ENCODE data around the gene PXT1.
A peak's percentile ranks its signal among the peaks of the same experiment; 100 is the strongest.
"Not testable (repeated sequence)": the region's sequence is repeated elsewhere in the genome, so short reads cannot be mapped to it uniquely, and the experiment has no call there.

Gene PXT1

GRCh38 chr6:36443471-36444428 lies 1.1 kb upstream of the PXT1 start:
- peak; percentile 13 for DNase-seq (ENCODE audit: low spot score)

DNA sequence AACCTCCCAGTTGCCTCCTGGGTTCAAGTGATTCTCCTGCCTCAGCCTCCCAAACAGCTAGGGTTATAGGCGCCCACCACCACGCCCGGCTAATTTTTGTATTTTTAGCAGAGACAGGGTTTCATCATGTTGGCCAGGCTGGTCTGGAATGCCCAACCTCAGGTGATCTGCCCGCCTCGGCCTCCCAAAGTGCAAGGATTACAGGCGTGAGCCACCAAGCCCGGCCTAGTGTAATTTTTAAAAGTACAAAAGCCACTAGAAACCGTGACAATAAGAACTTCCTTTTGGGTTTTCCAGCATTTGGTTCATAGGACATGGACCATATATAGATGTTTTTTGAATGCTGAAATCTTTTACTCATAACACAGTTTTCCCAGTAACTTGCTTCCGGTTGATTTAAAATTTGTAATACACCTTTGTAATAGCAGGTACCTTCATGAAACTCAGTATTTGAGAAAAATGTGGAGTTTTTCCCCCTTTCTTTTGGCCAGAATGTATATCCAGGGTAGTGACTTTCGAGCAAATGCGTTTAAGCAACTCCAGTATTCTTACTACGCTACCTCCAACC lies 467 bp downstream of the PXT1 start:
- no peak for DNase-seq (ENCODE audit: low spot score)

DNA sequence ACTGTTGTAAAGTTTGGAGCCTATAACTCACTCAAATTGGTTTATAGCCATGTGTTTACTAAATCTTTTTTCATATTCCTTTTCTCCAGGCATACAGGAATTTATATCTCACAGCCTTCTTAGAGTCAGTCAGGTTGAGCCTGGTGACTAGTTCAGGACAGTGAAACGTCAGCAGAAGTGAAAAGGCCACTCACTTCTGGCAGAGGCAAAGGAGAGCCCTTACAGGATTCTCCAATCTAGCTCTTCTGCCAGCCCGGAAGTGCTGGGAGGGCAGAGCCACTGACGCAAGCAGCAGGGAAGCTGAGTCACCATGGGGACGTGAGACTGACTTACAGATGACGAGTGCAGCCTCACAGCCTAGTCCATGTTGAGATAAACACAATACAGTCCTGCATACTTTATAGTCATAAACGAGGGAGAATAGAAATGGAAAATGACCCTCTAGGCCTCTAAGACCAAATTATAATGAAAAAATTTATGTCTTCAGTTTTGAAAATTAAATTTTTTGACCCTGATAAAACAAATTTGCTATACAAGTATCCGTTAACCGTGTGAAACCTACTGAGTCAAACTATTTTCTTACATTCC lies 1.3 kb downstream of the PXT1 start:
- DNase-seq (ENCODE audit: low spot score) = peak; percentile 82

DNA sequence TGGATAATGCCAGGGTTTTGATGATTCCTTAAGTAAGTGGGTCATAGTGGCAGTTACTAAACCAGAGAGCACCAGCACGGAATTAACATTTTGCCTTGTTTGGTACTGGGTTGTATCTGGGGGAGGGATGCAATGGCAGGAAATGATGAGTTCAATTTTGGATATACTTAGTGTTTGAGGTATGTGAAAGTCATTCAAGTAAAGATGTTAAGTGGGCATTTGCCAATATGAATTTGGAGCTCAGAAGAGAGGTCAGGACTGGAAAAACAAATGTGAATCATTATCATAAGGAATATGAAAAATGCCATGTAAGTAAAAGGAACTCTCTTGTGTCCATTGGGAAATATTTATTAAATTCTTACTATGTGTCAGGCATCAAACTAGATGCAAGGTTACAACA lies 6.2 kb downstream of the PXT1 start:
- DNase-seq (ENCODE audit: low spot score) = no peak

DNA sequence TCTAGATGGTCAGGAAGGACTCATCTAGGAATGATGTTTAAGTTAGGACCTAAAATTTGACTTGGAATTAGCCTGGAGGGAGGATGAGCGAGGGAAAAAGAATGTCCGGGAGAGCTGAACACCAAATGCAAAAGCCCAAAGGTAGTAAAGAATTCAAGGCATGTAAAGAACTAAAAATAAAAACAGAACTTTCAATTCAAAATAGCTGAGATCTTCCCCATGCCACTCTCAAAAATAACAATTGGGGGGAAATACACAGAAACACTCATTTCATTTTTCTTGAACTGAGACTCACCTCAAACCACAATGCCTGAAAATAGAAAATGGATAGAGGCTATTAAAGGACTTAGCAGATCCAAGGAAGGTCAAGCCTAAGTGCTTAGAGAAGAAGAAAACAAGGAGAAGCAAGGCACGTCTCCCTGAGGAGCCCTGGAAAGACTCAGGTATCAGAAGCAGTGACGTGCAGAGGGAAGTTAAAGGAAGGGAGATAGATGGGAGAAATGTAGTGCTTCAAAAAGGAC lies 10.4 kb downstream of the PXT1 start:
- no peak for DNase-seq (ENCODE audit: low spot score)

- no peak for DNase-seq (ENCODE audit: low spot score)
These were observed 11.5 kb downstream of the PXT1 start for GRCh38 chr6:36431197-36431596.

GRCh38 chr6:36430351-36430750 lies 12.3 kb downstream of the PXT1 start:
- DNase-seq (ENCODE audit: low spot score) = no peak

DNA sequence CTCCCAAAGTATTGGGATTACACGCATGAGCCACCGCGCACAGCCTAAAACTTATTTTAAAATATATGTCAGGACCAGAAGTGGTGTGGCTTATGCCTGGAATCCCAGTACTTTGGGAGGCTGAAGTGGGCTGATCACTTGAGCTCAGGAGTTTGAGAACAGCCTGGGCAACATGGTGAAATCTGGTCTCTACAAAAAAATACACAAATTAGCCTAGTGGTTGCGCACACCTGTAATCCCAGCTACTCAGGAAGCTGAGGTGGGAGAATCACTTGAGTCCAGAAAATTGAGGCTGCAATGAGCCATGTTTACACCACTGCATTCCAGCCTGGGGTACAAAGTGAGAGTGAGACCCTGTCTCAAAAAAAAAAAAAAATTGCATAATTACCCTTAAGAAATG lies 13.7 kb downstream of the PXT1 start:
- no peak for DNase-seq (ENCODE audit: low spot score)

GRCh38 chr6:36426622-36427021 lies 16.0 kb downstream of the PXT1 start:
- no peak for DNase-seq (ENCODE audit: low spot score)

GRCh38 chr6:36423101-36423824 lies 19.4 kb downstream of the PXT1 start:
- DNase-seq (ENCODE audit: low spot score) = peak; percentile 98

DNA sequence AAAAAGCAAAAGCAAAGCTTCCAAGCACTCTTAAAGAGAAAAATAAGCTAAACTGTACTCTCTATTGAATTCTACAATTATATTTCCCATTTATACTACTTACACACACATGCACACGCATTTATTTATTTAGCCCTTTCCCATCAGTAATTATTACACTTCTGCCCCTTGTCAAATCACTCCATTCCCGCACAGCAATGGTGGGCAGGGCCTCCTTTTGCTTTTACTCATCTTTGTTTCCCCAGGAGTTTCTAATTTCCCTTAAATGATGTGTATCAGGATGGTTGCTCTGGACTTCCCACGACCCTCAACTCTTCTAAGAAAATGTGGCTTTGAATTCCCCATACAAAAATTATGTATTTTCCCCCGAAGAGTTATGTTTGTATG lies 19.9 kb downstream of the PXT1 start:
- DNase-seq (ENCODE audit: low spot score) = no peak

- DNase-seq (ENCODE audit: low spot score) = no peak
These were observed 23.3 kb downstream of the PXT1 start for GRCh38 chr6:36419310-36419709.

DNA sequence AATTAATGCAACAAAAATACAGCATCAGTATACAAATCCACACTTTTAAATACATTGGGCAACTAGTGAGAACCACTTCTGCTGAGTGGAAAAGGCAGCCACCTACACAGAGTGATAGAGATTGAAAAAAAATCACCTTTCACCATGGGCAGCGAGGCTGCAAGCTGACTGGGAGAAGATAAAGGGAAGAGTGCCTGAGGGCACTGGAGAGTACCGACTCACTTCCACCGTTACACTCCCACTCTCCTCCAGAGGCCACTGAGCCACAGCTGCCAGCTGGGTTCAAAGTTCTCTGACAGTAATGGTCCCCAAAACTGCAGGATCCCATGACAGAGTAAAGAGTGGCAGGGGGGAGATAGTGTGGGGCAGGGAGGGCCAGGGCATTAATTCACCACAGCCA lies 24.1 kb downstream of the PXT1 start:
- DNase-seq (ENCODE audit: low spot score) = no peak

DNA sequence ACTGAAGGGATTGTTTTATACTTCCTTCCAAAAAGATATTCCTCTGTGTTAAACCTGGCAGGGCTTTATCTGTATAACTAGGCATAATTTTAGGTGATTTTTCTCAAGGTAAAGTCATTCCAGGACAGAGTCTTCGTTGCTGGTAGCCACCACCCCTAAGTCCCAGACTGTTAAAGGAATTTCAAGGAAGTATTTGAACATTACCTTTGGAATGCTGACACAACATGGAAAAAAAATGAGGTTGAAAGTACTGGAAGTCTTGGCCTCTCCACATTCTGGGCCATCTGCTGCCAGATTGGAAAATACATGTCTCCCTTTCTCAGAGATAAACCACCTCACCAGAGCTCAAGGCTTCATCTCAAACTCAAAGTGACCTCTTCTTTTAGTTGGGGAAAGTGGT lies 28.2 kb downstream of the PXT1 start:
- DNase-seq (ENCODE audit: low spot score) = no peak

GRCh38 chr6:36413489-36414480 lies 28.9 kb downstream of the PXT1 start:
- DNase-seq (ENCODE audit: low spot score) = no peak

DNA sequence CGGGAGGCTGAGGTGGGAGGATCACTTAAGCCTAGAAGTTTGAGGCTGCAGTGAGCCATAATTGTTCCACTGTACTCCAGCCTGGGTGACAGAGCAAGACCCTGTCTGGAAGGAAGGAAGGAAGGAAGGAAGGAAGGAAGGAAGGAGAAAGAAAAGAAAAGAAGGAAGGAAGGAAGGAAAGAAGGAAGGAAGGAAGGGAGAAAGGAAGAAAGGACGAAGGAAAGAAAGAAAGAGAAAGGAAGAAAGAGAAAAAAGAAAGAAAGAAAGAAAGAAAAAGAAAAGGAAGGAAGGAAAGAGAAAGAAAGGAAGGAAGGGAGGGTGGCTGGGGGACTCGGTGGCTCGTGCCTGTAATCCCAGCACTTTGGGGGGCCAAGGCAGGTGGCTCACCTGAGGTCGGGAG lies 32.9 kb downstream of the PXT1 start:
- DNase-seq (ENCODE audit: low spot score) = not testable (repeated sequence)

DNA sequence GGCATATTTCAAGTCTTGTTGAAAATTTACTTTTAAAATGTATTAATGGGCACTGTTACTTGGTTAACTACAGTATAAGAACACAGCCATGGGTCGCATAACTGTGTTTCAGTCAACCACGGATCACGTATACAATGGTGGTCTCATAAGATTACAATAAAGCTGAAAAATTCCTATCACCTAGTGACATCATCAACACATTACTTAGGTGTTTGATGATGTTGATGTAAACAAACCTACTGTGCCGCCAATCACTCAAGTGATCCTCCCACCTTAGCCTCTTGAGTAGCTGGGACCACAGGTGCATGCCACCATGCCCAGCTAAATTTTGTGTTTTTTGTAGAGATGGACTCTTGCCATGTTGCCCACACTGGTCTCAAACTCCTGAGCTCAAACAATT lies 38.5 kb downstream of the PXT1 start:
- no peak for DNase-seq (ENCODE audit: low spot score)

- DNase-seq (ENCODE audit: low spot score) = no peak
These were observed 40.2 kb downstream of the PXT1 start for GRCh38 chr6:36402481-36402880.

- no peak for DNase-seq (ENCODE audit: low spot score)
These were observed 42.7 kb downstream of the PXT1 start for GRCh38 chr6:36399970-36400369.

DNA sequence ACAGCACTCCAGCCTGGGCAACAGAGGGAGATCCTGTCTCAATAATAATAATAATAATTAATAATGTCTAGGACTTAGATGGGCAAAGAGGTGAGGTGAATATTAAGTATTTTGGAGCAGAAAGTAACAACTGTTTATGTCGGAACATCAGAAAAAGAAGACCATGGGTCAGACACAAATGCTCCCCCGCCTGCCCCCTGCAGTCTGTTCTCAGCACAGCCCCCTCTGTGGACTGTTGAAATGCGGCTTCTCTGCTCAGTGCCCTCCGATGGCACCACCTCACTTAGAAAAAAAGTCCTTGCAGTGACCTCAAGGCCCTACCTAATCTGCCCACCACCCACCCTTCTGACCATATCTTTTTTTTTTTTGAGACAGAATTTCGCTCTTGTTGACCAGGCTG lies 50.0 kb downstream of the PXT1 start:
- no peak for DNase-seq (ENCODE audit: low spot score)

GRCh38 chr6:36389353-36389752 lies 53.3 kb downstream of the PXT1 start:
- no peak for DNase-seq (ENCODE audit: low spot score)

Measured in CD4-positive, alpha-beta T cell treated with Interleukin-15 for 4 hours (primary cell).